Stimulated activated naive CD8-positive, alpha-beta T cell treated with anti-CD3 and anti-CD28 coated beads, Interleukin-15, amount 100 ng/mL, for 72 hours (primary cell): ENCODE measurements around the gene TRPM3.

Source experiments
- ATAC-seq: fragments of 150-1000 bp; cut with Tn5 transposase; 2 replicates; pipeline ENCODE4 v1.10.0; 2021; ENCODE audit warnings: mild to moderate bottlenecking, moderate library complexity
- DNase-seq, 2 donors: peaks; one replicate each; pipeline ENCODE4 v3.0.0; 2021 to 2022
- H3K27ac Mint-ChIP-seq, 2 donors: one replicate each; pipeline ENCODE4 v1.8.0; 2022; ENCODE audit warnings: mild to moderate bottlenecking in 2 of 2, mixed read lengths in 2 of 2, moderate library complexity in 2 of 2
- H3K27me3 Mint-ChIP-seq: one replicate; pipeline ENCODE4 v1.8.0; 2022; ENCODE audit warnings: mixed read lengths
- H3K4me1 Mint-ChIP-seq: one replicate; pipeline ENCODE4 v1.8.0; 2022; ENCODE audit warnings: mild to moderate bottlenecking, mixed read lengths
- H3K4me3 Mint-ChIP-seq, 2 donors: one replicate each; pipeline ENCODE4 v1.8.0; 2022; ENCODE audit warnings: mild to moderate bottlenecking in 2 of 2, mixed read lengths in 2 of 2, moderate library complexity in 1 of 2
- H3K9me3 Mint-ChIP-seq, 2 donors: one replicate each; pipeline ENCODE4 v1.8.0; 2022; ENCODE audit warnings: mixed read lengths in 2 of 2

Gene TRPM3

DNA sequence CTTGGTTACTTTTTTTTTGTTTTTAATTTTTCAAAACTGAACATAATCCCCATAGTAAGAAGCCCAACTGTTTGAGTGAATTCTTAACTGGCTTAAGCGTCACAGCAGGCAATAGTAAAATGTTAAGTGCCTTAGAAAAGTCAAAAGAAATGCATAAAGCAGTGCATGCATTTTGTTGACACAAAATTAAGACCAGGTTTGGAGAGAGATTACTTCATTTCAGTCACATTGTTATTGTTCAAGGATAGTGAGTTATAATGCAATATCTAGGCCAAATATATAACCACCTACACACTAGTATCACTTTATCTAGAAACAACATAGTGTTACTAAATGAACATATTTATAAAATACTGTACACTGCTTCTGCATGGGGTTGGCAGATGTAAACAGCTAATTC is 590.1 kb downstream of the TRPM3 start:
- no peak for ATAC-seq
- peaks cover 18% of the 10 kb centered on the region for H3K4me1 Mint-ChIP-seq
- DNase-seq: no peak
- no peak overlapping the region for H3K4me3 Mint-ChIP-seq
- H3K27me3 Mint-ChIP-seq: no peaks in the 10 kb centered on the region
- H3K27ac Mint-ChIP-seq: peak overlapping the region in 1 of 2 donors; percentile 68
- H3K9me3 Mint-ChIP-seq: no peaks in the 10 kb centered on the region

DNA sequence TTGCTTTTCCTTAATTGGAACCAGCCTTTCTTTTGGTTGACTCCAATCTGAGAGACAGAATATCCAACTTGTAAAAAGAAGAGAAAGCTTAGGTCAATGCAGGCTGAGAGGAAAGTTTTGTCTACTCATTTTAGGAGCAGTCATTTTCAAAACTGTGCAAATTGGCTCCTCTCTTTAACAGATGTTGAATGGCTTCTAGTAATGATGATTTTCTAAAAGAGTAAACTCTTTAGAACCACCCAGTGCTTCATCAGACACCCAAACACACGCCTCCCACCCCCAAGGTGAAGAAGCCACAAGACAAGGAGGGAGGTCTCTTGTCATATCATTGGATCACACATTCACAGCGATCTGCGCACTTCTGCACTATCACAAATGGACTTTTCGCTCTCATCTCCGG is 590.7 kb downstream of the TRPM3 start:
- no peak for DNase-seq
- Mint-ChIP-seq H3K27ac (peak overlapping the region in 1 of 2 donors; percentile 68), H3K27me3 (no peaks in the 10 kb centered on the region), H3K9me3 (no peaks in the 10 kb centered on the region), H3K4me3 (no peak overlapping the region), H3K4me1 (peaks cover 19% of the 10 kb centered on the region)
- no peak for ATAC-seq

DNA sequence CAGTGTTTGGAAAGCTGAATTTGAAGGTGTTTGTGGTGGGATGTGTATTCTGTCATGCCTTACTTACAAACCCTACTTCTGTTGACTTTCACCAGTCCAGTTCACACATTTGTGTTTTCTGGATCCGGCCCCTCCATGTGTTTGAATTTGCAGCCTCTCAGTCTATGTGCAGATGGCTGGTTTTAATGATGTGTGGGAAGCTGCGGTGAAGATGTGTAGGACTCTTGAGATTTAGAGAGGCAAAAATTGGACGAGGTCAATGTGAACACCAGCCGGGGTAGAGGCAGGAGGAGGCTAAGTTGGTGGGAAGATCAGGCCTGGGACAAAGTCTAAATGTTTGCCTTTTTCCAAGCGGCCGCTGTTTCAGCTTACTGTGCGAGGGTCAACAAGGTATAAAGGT is 591.6 kb downstream of the TRPM3 start:
- Mint-ChIP-seq H3K27ac (peak overlapping the region in 1 of 2 donors; percentile 54), H3K4me1 (peaks cover 24% of the 10 kb centered on the region), H3K9me3 (peaks cover 5 to 8% of the 10 kb centered on the region in 2 donors), H3K4me3 (no peak overlapping the region), H3K27me3 (no peaks in the 10 kb centered on the region)
- DNase-seq: no peak
- no peak for ATAC-seq

DNA sequence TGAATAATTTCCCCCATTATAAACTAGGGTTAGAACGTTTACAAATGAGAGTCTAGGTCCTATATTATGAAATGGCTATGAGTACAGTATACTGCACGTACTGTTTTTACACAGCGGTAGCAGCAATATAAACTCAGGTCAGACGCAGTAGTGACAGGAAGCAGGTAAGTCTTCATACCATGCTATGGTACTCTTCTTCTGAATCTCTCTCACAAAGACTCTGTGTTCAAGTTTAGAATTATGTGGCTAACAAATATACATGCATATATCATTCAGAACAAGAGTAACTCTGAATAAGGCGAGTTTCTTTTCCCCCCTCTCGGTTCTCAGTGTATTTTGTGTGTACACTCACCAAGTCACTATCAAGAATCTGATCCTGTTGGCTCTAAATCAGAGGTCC is 592.0 kb downstream of the TRPM3 start:
- no peak overlapping the region for H3K4me3 Mint-ChIP-seq
- no peak for ATAC-seq
- DNase-seq: no peak
- peaks cover 7 to 10% of the 10 kb centered on the region in 2 donors for H3K9me3 Mint-ChIP-seq
- peak overlapping the region in 1 of 2 donors; percentile 54 for H3K27ac Mint-ChIP-seq
- H3K4me1 Mint-ChIP-seq: peaks cover 24% of the 10 kb centered on the region
- H3K27me3 Mint-ChIP-seq: no peaks in the 10 kb centered on the region

DNA sequence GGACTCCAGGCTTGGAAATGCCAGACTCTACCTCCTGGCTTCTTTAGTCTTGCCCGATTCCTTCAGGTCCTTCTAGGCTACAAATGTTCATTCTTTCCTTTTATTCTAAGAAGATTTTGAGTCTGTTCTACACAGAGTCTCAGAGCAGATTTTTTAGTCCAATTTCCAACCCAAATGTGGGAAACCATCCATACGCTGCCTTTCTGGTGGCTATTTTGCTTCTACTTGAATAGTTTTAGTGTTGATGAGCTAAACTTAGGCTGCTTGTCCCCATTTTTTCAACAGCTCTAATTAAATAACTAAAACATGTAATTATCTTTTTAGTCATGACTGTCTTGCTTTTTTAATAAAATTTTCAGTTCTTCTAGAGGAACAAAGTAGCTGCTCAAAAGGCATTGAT is 594.5 kb downstream of the TRPM3 start:
- Mint-ChIP-seq H3K27ac (peak overlapping the region in 1 of 2 donors; percentile 60), H3K9me3 (peaks cover 7 to 20% of the 10 kb centered on the region in 2 donors), H3K27me3 (no peaks in the 10 kb centered on the region), H3K4me1 (peaks cover 13% of the 10 kb centered on the region), H3K4me3 (no peak overlapping the region)
- ATAC-seq (no peak), DNase-seq (no peak)

DNA sequence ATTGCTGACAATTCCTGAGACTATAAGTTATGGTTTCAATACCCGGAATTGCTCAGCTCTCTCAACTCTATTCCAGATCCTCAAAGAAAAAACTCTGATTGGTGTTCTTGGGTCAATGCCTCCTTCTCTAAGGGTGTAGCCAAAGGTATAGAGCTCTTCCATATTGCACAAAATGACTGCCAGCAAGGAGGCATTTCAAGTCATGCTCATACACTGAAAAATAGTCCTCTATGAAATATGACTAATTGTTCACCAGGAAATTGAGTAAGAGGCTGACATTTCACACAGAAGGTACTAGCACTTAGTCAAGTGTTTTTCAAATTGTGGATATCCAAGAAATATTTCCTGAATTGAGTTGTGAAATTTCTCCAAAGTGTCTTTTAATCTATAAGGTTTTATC is 595.9 kb downstream of the TRPM3 start:
- DNase-seq: no peak
- H3K27ac Mint-ChIP-seq: peak overlapping the region in 1 of 2 donors; percentile 14
- H3K9me3 Mint-ChIP-seq: peaks cover 7 to 20% of the 10 kb centered on the region in 2 donors

DNA sequence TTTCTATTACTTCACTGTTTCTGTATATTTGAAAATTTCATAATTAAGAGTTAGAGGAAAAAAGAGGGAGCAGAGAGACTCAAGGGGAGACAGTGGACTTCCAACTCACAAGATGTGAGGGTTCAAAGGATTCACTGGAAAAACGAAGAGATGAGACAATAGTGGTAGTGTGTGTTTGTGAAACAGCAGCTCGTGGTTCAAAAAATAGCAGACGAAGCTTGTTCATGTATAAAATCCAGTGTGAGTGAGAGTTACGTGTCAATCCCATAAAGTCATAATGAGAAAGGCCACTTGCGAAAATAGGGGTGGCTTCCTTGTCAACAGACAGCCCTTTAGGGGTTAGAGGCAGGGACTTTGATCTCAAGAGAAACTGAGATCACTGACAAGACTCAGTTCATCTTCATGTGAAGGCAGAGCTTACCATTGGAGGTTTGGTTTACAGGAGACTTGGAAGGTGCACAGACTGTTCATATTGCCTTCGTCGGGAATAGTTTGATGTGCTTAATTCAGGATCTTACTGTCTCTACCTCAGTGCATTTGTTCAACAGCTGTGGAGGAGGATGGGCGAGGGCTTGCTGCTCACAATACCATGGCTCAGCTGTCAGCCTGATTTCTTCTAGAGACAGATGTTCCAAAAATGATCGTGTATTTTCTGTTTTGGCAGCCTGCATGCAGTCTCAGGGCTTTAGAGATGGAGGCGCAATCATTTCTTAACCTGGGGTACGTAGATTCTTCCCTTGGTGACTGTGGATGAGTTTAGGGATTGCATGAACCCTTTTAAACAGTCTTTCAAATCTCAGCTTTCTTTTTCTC is 601.3 kb downstream of the TRPM3 start:
- H3K4me3 Mint-ChIP-seq: no peak overlapping the region
- H3K27ac Mint-ChIP-seq: peak overlapping the region in 1 of 2 donors; percentile 42
- peak in 1 of 2 donors; percentile 13 for DNase-seq
- H3K4me1 Mint-ChIP-seq: peaks cover 11% of the 10 kb centered on the region
- ATAC-seq: peak; percentile 76
- peaks cover 5 to 14% of the 10 kb centered on the region in 2 donors for H3K9me3 Mint-ChIP-seq
- no peaks in the 10 kb centered on the region for H3K27me3 Mint-ChIP-seq

More for the DNA sequence above, 595.9 kb downstream of the TRPM3 start:
- ATAC-seq: peak; percentile 59
- peaks cover 7% of the 10 kb centered on the region for H3K4me1 Mint-ChIP-seq
- no peaks in the 10 kb centered on the region for H3K27me3 Mint-ChIP-seq
- no peak overlapping the region for H3K4me3 Mint-ChIP-seq

DNA sequence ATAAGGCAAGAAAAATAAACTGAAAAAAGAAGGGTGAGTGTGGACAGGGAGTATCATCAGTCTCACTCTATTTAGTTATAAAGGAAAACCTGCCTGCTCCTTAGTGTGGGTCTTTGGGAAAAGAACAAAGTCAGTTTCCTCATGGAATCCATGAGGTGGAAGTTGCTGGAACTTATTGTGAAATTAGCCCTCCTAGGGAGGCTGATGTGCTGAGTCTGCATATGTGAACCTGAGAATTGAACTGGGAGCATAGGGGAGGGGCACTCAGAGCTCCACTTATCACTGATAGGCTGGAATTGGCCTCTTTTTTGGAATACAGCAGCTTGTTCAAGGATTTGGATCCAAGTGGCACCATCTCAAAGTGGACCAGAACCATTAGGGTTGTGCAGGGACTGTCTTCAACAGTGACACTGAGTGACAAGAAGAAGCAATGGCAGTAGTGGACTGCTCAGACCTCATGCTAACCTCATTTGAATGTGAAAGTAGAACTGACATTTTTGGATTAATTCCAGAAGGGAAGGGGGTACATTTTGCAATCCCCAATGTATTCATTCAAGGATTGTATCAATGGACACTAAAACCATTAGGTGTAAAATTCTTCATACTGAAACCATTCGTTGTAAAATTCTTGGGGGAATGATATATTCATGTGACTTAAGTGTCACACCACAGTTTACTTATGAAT is 603.4 kb downstream of the TRPM3 start:
- H3K27ac Mint-ChIP-seq: no peak overlapping the region
- H3K4me1 Mint-ChIP-seq: peaks cover 11% of the 10 kb centered on the region
- no peaks in the 10 kb centered on the region for H3K9me3 Mint-ChIP-seq
- DNase-seq (no peak), ATAC-seq (no peak)
- H3K27me3 Mint-ChIP-seq: no peaks in the 10 kb centered on the region
- H3K4me3 Mint-ChIP-seq: no peak overlapping the region

DNA sequence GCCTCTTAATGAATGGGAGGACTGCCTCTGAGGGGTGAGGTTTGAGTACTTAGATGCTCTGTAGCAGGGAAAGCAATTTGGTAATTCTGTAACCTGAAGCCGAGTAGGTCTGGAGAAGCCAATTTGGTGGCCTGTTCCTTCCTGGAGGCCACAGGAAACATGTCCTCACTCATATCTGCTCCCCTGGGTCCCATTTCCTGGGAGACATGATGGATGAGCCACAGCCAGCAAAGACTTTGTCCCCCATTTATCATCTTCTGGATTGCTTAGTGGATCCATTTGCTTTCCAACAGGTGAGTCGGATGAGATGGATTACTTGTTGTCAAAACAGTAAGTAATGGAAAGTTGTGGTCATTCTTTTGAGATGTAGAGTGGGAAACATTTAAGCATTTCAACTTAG is 607.1 kb downstream of the TRPM3 start:
- ATAC-seq: no peak
- Mint-ChIP-seq H3K27me3 (no peaks in the 10 kb centered on the region), H3K4me1 (no peaks in the 10 kb centered on the region), H3K9me3 (no peaks in the 10 kb centered on the region), H3K4me3 (no peak overlapping the region), H3K27ac (no peak overlapping the region)
- DNase-seq: no peak

DNA sequence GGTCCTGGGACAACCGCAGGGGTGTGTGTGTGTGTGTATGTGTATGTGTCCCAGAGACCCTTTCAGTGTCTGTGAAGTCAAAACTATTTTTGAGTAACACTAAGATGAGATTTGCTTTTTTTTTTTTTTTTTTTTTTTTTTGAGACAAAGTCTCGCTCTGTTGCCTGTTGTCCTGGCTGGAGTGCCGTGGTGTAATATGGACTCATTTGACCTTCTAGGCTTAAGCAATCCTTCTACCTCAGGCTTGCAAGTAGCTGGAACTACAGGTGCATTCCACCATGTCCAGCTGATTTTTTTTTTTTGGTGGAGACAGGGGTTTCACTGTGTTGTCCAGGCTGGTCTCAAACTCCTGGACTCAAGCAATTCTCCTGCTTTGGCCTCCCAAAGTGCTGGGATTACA is 609.6 kb downstream of the TRPM3 start:
- no peak for DNase-seq

DNA sequence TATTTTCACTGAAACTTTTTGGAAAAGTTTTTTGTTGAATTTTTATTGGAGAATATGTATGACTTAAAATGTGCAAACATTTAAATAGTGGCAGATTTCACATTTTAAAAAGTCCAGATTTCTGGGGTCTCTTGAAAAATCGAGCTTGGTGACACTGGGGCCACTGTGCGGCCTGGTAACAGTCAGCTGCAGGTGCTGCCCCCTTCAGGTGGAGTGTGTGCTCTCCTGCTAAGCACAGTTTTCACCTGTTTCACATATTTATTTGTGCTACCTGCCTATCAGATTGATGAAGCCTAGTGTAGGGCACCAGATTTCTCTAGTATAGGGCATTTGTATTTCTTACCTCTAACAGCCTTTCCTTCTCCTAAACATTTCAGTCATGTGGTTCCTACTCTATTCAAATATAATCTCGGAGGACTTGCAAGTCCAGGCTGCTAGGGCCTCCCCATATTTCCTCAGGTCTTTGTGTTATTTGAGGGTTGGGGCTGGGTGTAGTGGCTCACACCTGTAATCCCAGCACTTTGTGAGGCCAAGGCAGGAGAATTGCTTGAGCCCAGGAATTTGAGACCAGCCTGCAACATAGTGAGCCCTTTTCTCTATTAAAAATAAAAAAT is 611.2 kb downstream of the TRPM3 start:
- Mint-ChIP-seq H3K4me3 (no peak overlapping the region), H3K27ac (no peak overlapping the region), H3K9me3 (no peaks in the 10 kb centered on the region), H3K4me1 (peaks cover 5% of the 10 kb centered on the region), H3K27me3 (no peaks in the 10 kb centered on the region)
- ATAC-seq (no peak), DNase-seq (peak in 1 of 2 donors; percentile 23)

More for the DNA sequence above, 609.6 kb downstream of the TRPM3 start:
- H3K4me1 Mint-ChIP-seq: no peaks in the 10 kb centered on the region
- H3K27ac Mint-ChIP-seq: peak overlapping the region in 1 of 2 donors; percentile 41
- no peaks in the 10 kb centered on the region for H3K9me3 Mint-ChIP-seq
- H3K27me3 Mint-ChIP-seq: no peaks in the 10 kb centered on the region
- ATAC-seq: no peak
- no peak overlapping the region for H3K4me3 Mint-ChIP-seq

DNA sequence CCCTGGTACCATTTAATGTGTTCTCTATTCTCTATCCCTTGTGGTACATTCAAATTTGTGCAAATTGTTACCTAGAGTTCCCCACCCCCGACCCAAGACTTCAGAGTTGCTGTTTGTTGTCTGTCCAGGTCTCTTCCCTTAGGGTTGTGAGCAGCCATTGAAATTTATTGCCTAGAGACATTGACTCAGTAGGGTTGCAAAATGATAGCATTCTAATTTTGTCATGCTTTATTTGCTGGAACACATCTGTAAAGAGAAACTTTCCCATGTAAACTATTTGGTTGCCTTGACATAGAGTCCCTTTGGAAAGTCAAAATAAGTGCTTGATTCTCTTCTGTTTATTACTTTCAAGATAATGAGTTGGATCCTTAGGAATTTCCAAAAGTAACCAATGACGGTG is 615.3 kb downstream of the TRPM3 start:
- Mint-ChIP-seq H3K27me3 (no peaks in the 10 kb centered on the region), H3K4me1 (peaks cover 11% of the 10 kb centered on the region)

DNA sequence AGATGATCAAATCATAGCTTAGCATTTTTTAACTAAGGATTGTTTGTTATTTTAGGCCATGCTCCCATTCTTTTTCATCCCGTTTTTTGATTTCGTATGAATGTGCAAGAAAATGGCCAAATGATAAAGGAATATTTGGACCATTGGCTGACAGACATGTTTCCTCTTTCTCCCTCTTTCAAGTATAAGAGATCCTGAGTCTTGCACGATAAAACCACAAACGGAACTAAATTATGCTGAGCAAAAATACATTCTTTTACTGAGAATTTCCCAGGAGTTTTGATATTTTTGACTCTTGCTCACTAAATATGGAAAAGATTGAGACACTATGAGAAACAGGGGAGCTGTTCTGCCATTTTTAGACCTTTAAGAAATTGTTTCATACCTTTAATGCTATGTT is 616.6 kb downstream of the TRPM3 start:
- H3K27me3 Mint-ChIP-seq: no peaks in the 10 kb centered on the region
- no peak for ATAC-seq

More for the DNA sequence above, 615.3 kb downstream of the TRPM3 start:
- ATAC-seq: no peak
- H3K9me3 Mint-ChIP-seq: no peaks in the 10 kb centered on the region
- DNase-seq: no peak
- H3K27ac Mint-ChIP-seq: no peak overlapping the region
- H3K4me3 Mint-ChIP-seq: no peak overlapping the region

DNA sequence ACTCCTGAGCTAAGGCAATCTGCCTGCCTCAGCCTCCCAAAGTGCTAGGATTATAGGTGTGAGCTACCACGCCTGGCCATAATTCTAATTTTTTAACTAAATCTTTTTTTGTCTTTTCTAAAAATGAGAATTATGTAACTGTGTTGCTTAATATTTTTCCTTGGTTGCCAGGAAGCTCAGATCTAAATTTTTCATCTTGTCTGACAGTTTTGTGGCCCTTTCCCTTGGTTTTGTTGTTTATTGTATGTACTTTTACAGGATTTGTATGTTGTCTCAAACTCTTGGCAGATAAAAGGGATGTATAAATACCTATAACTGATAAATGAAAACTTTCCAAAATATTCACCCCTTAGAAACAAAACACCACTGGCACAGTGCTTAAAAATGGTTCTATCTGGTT is 618.7 kb downstream of the TRPM3 start:
- Mint-ChIP-seq H3K4me3 (no peak overlapping the region), H3K27me3 (no peaks in the 10 kb centered on the region), H3K4me1 (peaks cover 11% of the 10 kb centered on the region), H3K27ac (no peak overlapping the region), H3K9me3 (no peaks in the 10 kb centered on the region)
- ATAC-seq (no peak), DNase-seq (no peak)

More for the DNA sequence above, 616.6 kb downstream of the TRPM3 start:
- Mint-ChIP-seq H3K4me1 (peaks cover 11% of the 10 kb centered on the region), H3K27ac (no peak overlapping the region), H3K9me3 (no peaks in the 10 kb centered on the region), H3K4me3 (no peak overlapping the region)
- no peak for DNase-seq

DNA sequence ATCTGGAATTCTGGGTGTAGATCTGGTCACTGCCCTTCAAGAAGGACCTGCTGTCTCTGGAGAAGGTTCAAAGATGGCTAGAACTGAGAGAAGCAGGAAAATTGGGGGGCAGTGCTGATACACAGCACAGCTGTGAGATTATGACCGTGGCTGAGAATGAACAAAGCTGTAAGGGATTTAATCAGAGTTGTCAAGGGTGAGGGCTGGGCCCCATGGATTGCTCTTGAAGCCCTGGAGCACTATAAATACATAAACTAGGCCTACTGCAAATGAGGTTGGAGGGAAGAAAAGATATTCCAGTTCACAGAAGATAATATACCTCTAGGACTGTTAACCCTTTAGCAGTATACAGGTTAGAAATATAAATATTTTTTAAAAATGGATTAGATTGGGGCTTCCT is 620.6 kb downstream of the TRPM3 start:
- Mint-ChIP-seq H3K27ac (no peak overlapping the region), H3K27me3 (no peaks in the 10 kb centered on the region), H3K9me3 (no peaks in the 10 kb centered on the region), H3K4me3 (no peak overlapping the region), H3K4me1 (peaks cover 11% of the 10 kb centered on the region)
- DNase-seq (no peak), ATAC-seq (no peak)

DNA sequence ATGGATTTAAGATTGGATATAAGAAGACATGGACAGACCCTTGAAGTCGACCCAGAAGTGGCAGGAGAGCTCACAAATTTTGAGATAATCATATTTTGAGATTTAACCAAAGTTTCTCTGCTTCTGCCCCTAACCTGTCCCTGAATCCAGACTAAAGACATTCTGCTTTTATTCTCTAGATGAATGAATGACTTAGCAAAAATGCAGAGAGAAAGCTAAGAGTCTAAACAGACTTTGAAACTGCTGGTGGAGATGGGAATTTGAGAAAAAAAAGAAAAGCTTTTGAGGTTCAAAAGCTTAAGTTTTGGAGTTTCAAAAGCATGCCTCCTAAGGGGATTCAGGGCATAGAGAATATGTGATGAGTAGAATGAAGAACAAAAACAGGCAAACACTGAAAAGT is 621.8 kb downstream of the TRPM3 start:
- H3K4me1 Mint-ChIP-seq: peaks cover 10% of the 10 kb centered on the region
- H3K9me3 Mint-ChIP-seq: no peaks in the 10 kb centered on the region
- no peak overlapping the region for H3K27ac Mint-ChIP-seq

More for the DNA sequence above, 621.8 kb downstream of the TRPM3 start:
- no peak for DNase-seq
- ATAC-seq: no peak
- Mint-ChIP-seq H3K27me3 (no peaks in the 10 kb centered on the region), H3K4me3 (no peak overlapping the region)
